Measurements from ENCODE around the gene DIS3L2.

- TF ChIP-seq CTCF (conservative IDR thresholded peaks at IDR 0.05; ENCODE audit: low read depth in 2 of 2) (no peak), POLR2AphosphoS5 (IDR thresholded peaks at IDR 0.05; ENCODE audit: low read depth) (no peak), EZH2 (IDR thresholded peaks at IDR 0.05; ENCODE audit: low read depth, unreplicated experiment) (no peak), ZNF114 (CRISPR knock-in tag; IDR thresholded peaks at IDR 0.05) (no peak), ZNF331 (CRISPR knock-in tag; IDR thresholded peaks at IDR 0.05; ENCODE audit: low read depth) (no peak), CREB1 (CRISPR knock-in tag; IDR thresholded peaks at IDR 0.05; ENCODE audit: low read depth) (no peak), JUNB (IDR thresholded peaks at IDR 0.05; ENCODE audit: unreplicated experiment) (no peak)
- TF ChIP-seq, protein P1, sequence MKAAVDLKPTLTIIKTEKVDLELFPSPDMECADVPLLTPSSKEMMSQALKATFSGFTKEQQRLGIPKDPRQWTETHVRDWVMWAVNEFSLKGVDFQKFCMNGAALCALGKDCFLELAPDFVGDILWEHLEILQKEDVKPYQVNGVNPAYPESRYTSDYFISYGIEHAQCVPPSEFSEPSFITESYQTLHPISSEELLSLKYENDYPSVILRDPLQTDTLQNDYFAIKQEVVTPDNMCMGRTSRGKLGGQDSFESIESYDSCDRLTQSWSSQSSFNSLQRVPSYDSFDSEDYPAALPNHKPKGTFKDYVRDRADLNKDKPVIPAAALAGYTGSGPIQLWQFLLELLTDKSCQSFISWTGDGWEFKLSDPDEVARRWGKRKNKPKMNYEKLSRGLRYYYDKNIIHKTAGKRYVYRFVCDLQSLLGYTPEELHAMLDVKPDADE (IDR thresholded peaks at IDR 0.05): no peak
Measured at GRCh38 chr2:232218778-232219495, 257.4 kb downstream of the DIS3L2 start.
